SK-N-SH (cell line): ENCODE results near the gene ZNF469. TPM values are rescaled to one million over a fixed set of nuclear protein-coding genes. Genes with fewer than 3 reads are reported as not detected.

Source experiments
- CTCF ChIA-PET: fragments of 300-600, 350-600 bp; formaldehyde crosslinking; extraction: SDS; loops from one replicate; lab custom pipeline; 2021; lab: Yijun Ruan, JAX
- POLR2A ChIA-PET: fragments of 350-600 bp; sonication (Branson Sonifier 250); formaldehyde crosslinking; extraction: SDS; loops from one replicate; lab custom pipeline; 2020; ENCODE audit warnings: antibody characterized with exemption, inconsistent platforms; lab: Yijun Ruan, JAX
- DNase-seq: peaks from one replicate; pipeline ENCODE4 v3.0.0; 2012
- H2AFZ ChIP-seq: fragments of 200-600 bp; sonication (generic); 2 replicates; pipeline ENCODE4 v1.8.1; 2016; ENCODE audit warnings: antibody characterized with exemption, mild to moderate bottlenecking, low read depth
- H3F3A ChIP-seq: fragments of 200-600 bp; sonication (generic); replicated peaks from 2 replicates; pipeline ENCODE3; 2016; ENCODE audit warnings: antibody characterized with exemption, mild to moderate bottlenecking; ENCODE audit not compliant: insufficient read depth
- H3K27ac ChIP-seq, 2 experiments: fragments of 200-500 bp in 1 of 2; fragments of 200-600 bp in 1 of 2; sonication (Bioruptor generic) in 1 of 2; sonication (generic), shearing (Covaris generic) in 1 of 2; 2 replicates each; pipeline versions ENCODE4 v1.5.1 to v1.6.1; 2014 to 2016; ENCODE audit warnings: low read depth in 2 of 2, inconsistent platforms in 1 of 2, low read length in 1 of 2, mild to moderate bottlenecking in 1 of 2, mixed read lengths in 1 of 2
- H3K27me3 ChIP-seq: fragments of 200-600 bp; sonication (generic), shearing (Covaris generic); 2 replicates; pipeline ENCODE4 v1.6.1; 2016; ENCODE audit warnings: mixed run types; ENCODE audit not compliant: insufficient read depth
- H3K36me3 ChIP-seq, 2 experiments: fragments of 200-500 bp in 1 of 2; fragments of 200-600 bp in 1 of 2; sonication (Bioruptor generic) in 1 of 2; sonication (generic) in 1 of 2; replicated peaks in 1 of 2; 2 replicates each; pipeline versions ENCODE3 to v1.5.1; 2014 to 2016; ENCODE audit warnings: low read length in 1 of 2, mild to moderate bottlenecking in 1 of 2; ENCODE audit not compliant: insufficient read depth in 2 of 2, control insufficient read depth in 1 of 2
- H3K4me1 ChIP-seq, 2 experiments: fragments of 200-500 bp in 1 of 2; fragments of 200-600 bp in 1 of 2; sonication (Bioruptor generic) in 1 of 2; sonication (generic), shearing (Covaris generic) in 1 of 2; 2 replicates each; pipeline versions ENCODE4 v1.5.1 to v1.6.1; 2014 to 2016; ENCODE audit warnings: low read depth in 1 of 2, low read length in 1 of 2, mixed run types in 1 of 2; ENCODE audit not compliant: insufficient read depth in 2 of 2, control insufficient read depth in 1 of 2
- H3K4me2 ChIP-seq: fragments of 200-600 bp; sonication (generic), shearing (Covaris generic); 2 replicates; pipeline ENCODE4 v1.6.1; 2017; ENCODE audit warnings: mixed run types
- H3K4me3 ChIP-seq, 2 experiments: fragments of 200-500 bp in 1 of 2; fragments of 200-600 bp in 1 of 2; sonication (Bioruptor generic) in 1 of 2; sonication (generic), shearing (Covaris generic) in 1 of 2; 2 replicates each; pipeline versions ENCODE4 v1.5.1 to v1.8.1; 2014 to 2016; ENCODE audit warnings: low read depth in 2 of 2, inconsistent platforms in 1 of 2, low read length in 1 of 2, mild to moderate bottlenecking in 1 of 2, mixed read lengths in 1 of 2, moderate library complexity in 1 of 2
- H3K79me2 ChIP-seq: fragments of 200-600 bp; sonication (generic); 2 replicates; pipeline ENCODE4 v1.8.1; 2017; ENCODE audit warnings: mild to moderate bottlenecking; ENCODE audit not compliant: insufficient read depth
- H3K9ac ChIP-seq: fragments of 200-600 bp; sonication (generic); 2 replicates; pipeline ENCODE4 v1.6.1; 2017; ENCODE audit warnings: mixed run types
- H3K9me2 ChIP-seq: fragments of 200-600 bp; sonication (generic); 2 replicates; pipeline ENCODE4 v1.6.1; 2017; ENCODE audit warnings: mixed run types
- H3K9me3 ChIP-seq: fragments of 200-600 bp; sonication (generic); 2 replicates; pipeline ENCODE4 v1.6.1; 2017; ENCODE audit warnings: mixed run types, mild to moderate bottlenecking, moderate library complexity
- H4K20me1 ChIP-seq: fragments of 200-600 bp; sonication (generic); 2 replicates; pipeline ENCODE4 v1.6.1; 2017; ENCODE audit warnings: mild to moderate bottlenecking, mixed run types; ENCODE audit not compliant: insufficient read depth
- EP300 ChIP-seq, 2 experiments: IDR thresholded peaks; 2 replicates each; pipeline versions ENCODE4 v1.4.0 to v1.6.1; 2012; ENCODE audit warnings: borderline replicate concordance in 1 of 2, low read depth in 1 of 2, low read length in 1 of 2
- FOSL2 ChIP-seq: IDR thresholded peaks from 2 replicates; pipeline ENCODE4 v1.4.0; 2012; ENCODE audit warnings: low read depth, mild to moderate bottlenecking, moderate library complexity, borderline replicate concordance
- FOXJ3 ChIP-seq: sonication (generic); formaldehyde crosslinking; IDR thresholded peaks from 2 replicates; pipeline ENCODE4 v1.5.1; 2020; ENCODE audit warnings: mild to moderate bottlenecking, missing genetic modification reagents
- NFIC ChIP-seq: IDR thresholded peaks from 2 replicates; pipeline ENCODE4 v1.4.0; 2012; ENCODE audit warnings: borderline replicate concordance
- NRF1 ChIP-seq: IDR thresholded peaks from 2 replicates; pipeline ENCODE4 v1.6.1; 2012; ENCODE audit warnings: low read depth, mild to moderate bottlenecking, low read length
- POLR2AphosphoS5 ChIP-seq: IDR thresholded peaks from 2 replicates; pipeline ENCODE4 v1.6.1; 2012; ENCODE audit warnings: low read depth, low read length
- SIN3A ChIP-seq: IDR thresholded peaks from 2 replicates; pipeline ENCODE4 v1.6.1; 2012; ENCODE audit warnings: low read depth, mild to moderate bottlenecking, low read length, moderate library complexity, borderline replicate concordance
- TAF1 ChIP-seq: IDR thresholded peaks from 2 replicates; pipeline ENCODE4 v1.6.1; 2012; ENCODE audit warnings: low read depth, mild to moderate bottlenecking, low read length, moderate library complexity, borderline replicate concordance
- TCF12 ChIP-seq: IDR thresholded peaks from 2 replicates; pipeline ENCODE4 v1.4.0; 2012
- WGBS: methylation state at CpG from one replicate; pipeline ENCODE4 v1.1.6; 2017; ENCODE audit warnings: low lambda C conversion rate; 5-methylcytosine and 5-hydroxymethylcytosine counted together
- polyA plus RNA-seq, 3 experiments: library from polyadenylated mRNA; depleted of rRNA; stranded (reverse); fragments of >200 nt; gene quantifications; 2 replicates each; pipeline ENCODE4 v1.2.3, GENCODE V29; 2012
- TF ChIP-seq, protein P1 (sequence below): IDR thresholded peaks from 2 replicates; pipeline ENCODE4 v1.6.1; 2012; ENCODE audit warnings: mild to moderate bottlenecking, low read depth, low read length, moderate library complexity
- TF ChIP-seq, protein P2 (sequence below): IDR thresholded peaks from 2 replicates; pipeline ENCODE4; 2012

ZNF469 gene
- polyA plus RNA-seq, 1 of the 3 experiments (the other 2 are of a cell fraction), result 0.56 TPM

DNA sequence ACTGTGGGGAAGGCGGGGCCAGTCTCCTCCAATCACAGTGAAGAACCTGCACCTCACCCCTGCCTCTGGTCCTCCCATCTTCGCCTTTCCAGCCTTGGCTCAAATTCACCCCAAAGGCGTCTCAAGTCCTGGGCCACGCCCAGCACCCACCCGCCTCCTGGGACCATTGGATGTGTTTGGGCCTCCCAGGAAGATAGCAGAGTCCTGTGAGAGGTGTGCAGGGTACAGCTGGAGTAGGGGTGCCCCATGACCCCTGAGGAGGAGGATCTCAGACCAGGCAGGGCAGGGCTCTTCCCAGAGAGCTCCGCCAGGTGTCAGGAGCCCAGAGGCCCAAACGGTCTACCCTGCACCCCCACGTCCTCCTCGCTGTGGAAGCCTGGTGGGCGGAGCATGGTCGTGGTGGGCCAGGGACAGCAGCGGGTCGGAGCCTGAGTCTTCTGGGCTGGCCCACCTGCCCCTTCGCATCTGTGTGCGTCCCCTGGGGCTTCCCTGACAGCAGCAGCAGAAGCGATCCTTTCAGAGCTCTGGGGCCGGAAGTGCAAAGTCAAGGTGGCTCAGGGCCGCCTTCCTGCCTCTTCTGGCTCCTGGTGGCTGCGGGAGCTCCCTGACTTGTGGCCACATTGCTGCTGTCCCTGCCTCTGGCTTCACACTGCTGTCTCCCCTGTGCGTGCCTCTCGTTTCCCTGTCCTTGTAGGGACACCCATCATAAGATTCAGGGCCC lies 34.9 kb upstream of the ZNF469 start:
- Histone ChIP-seq H3K36me3 (no peaks in the 10 kb centered on the region), H3K4me1 (no peaks in the 10 kb centered on the region; a peak in 1 of 4 replicates), H3F3A (no peaks in the 10 kb centered on the region), H3K4me3 (no peak overlapping the region), H4K20me1 (no peaks in the 10 kb centered on the region), H3K9me2 (no peaks in the 10 kb centered on the region), H3K4me2 (no peak overlapping the region), H3K9ac (no peak overlapping the region), H3K79me2 (no peaks in the 10 kb centered on the region), H3K27ac (no peak overlapping the region), H2AFZ (no peak overlapping the region), H3K27me3 (no peaks in the 10 kb centered on the region), H3K9me3 (no peaks in the 10 kb centered on the region)
- ChIA-PET CTCF (interaction anchor here (0.6 kb wide), 1 partner anchor 28 kb away, joined by 3 read pairs; no protein-coding TSS in a partner anchor), POLR2A (no interaction called here)
- WGBS, result 83% methylated on average over 10 of the region's 21 CpGs
- DNase-seq, result peak; percentile 20
- TF ChIP-seq TCF12 (no peak), SIN3A (no peak), FOSL2 (no peak), POLR2AphosphoS5 (no peak), TAF1 (no peak), FOXJ3 (CRISPR knock-in tag) (no peak), NFIC (no peak), NRF1 (no peak), EP300 (IDR thresholded peaks at IDR 0.05; ENCODE audit: borderline replicate concordance in 1 of 2, low read depth in 1 of 2, low read length in 1 of 2) (no peak)
- TF ChIP-seq, protein P1, sequence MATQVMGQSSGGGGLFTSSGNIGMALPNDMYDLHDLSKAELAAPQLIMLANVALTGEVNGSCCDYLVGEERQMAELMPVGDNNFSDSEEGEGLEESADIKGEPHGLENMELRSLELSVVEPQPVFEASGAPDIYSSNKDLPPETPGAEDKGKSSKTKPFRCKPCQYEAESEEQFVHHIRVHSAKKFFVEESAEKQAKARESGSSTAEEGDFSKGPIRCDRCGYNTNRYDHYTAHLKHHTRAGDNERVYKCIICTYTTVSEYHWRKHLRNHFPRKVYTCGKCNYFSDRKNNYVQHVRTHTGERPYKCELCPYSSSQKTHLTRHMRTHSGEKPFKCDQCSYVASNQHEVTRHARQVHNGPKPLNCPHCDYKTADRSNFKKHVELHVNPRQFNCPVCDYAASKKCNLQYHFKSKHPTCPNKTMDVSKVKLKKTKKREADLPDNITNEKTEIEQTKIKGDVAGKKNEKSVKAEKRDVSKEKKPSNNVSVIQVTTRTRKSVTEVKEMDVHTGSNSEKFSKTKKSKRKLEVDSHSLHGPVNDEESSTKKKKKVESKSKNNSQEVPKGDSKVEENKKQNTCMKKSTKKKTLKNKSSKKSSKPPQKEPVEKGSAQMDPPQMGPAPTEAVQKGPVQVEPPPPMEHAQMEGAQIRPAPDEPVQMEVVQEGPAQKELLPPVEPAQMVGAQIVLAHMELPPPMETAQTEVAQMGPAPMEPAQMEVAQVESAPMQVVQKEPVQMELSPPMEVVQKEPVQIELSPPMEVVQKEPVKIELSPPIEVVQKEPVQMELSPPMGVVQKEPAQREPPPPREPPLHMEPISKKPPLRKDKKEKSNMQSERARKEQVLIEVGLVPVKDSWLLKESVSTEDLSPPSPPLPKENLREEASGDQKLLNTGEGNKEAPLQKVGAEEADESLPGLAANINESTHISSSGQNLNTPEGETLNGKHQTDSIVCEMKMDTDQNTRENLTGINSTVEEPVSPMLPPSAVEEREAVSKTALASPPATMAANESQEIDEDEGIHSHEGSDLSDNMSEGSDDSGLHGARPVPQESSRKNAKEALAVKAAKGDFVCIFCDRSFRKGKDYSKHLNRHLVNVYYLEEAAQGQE, result no peak
- TF ChIP-seq, protein P2, sequence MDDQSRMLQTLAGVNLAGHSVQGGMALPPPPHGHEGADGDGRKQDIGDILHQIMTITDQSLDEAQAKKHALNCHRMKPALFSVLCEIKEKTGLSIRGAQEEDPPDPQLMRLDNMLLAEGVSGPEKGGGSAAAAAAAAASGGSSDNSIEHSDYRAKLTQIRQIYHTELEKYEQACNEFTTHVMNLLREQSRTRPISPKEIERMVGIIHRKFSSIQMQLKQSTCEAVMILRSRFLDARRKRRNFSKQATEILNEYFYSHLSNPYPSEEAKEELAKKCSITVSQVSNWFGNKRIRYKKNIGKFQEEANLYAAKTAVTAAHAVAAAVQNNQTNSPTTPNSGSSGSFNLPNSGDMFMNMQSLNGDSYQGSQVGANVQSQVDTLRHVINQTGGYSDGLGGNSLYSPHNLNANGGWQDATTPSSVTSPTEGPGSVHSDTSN, result no peak
